K562 (cell line): Measurements from ENCODE around the gene CERS2. TPM values are rescaled to one million over a fixed set of nuclear protein-coding genes. Genes with fewer than 3 reads are reported as not detected.

Experiments used
- COPS2 ChIP-seq: fragments of 450-650 bp; conservative IDR thresholded peaks from 2 replicates; pipeline ENCODE4 v1.6.1; 2016; ENCODE audit warnings: mild to moderate bottlenecking, moderate library complexity
- CTBP1 ChIP-seq: fragments of 450-650 bp; IDR thresholded peaks from 2 replicates; pipeline ENCODE4 v1.6.1; 2016; ENCODE audit warnings: borderline replicate concordance
- JUNB ChIP-seq: fragments of 450-650 bp; formaldehyde crosslinking; conservative IDR thresholded peaks from 2 replicates; pipeline ENCODE4 v1.4.0; 2020; ENCODE audit warnings: mild to moderate bottlenecking
- KLF1 ChIP-seq: fragments of 450-650 bp; IDR thresholded peaks from 2 replicates; pipeline ENCODE4 v1.6.1; 2016; ENCODE audit warnings: missing genetic modification characterization, missing compliant biosample characterization
- MCM5 ChIP-seq: fragments of 450-650 bp; IDR thresholded peaks from 2 replicates; pipeline ENCODE4 v1.6.1; 2016; ENCODE audit warnings: low read depth
- NFE2L1 ChIP-seq: fragments of 450-650 bp; IDR thresholded peaks from 2 replicates; pipeline ENCODE4 v1.6.1; 2016; ENCODE audit warnings: missing genetic modification characterization, low read depth, mild to moderate bottlenecking, missing compliant biosample characterization, moderate library complexity, borderline replicate concordance
- NFYB ChIP-seq: IDR thresholded peaks from 2 replicates; pipeline ENCODE4 v1.6.1; 2011; ENCODE audit warnings: mild to moderate bottlenecking, moderate library complexity; ENCODE audit not compliant: insufficient read length; ENCODE audit errors: extremely low read depth
- NR3C1 ChIP-seq: sonication (generic); formaldehyde crosslinking; IDR thresholded peaks from 2 replicates; pipeline ENCODE4 v1.8.1; 2022; ENCODE audit warnings: missing genetic modification reagents
- PHF8 ChIP-seq: fragments of 200-600 bp; sonication (generic); IDR thresholded peaks from 2 replicates; pipeline ENCODE4 v1.6.1; 2012; ENCODE audit warnings: mixed run types, mild to moderate bottlenecking, inconsistent platforms, low read length, moderate library complexity, borderline replicate concordance
- PHTF2 ChIP-seq: fragments of 250-450 bp; sonication (Bioruptor Pico); IDR thresholded peaks from 2 replicates; pipeline ENCODE4 v1.5.0; 2021; ENCODE audit warnings: mild to moderate bottlenecking
- PTTG1 ChIP-seq: fragments of 450-650 bp; IDR thresholded peaks from 2 replicates; pipeline ENCODE4 v1.6.1; 2016; ENCODE audit warnings: low read depth, mild to moderate bottlenecking, missing genetic modification characterization, missing compliant biosample characterization
- RBM34 ChIP-seq: fragments of 200-400 bp; formaldehyde crosslinking; IDR thresholded peaks from 2 replicates; pipeline ENCODE4 v1.6.1; 2018; ENCODE audit warnings: low read length, borderline replicate concordance; ENCODE audit not compliant: insufficient read depth
- RFX7 ChIP-seq: fragments of 250-450 bp; sonication (Bioruptor Pico); IDR thresholded peaks from 2 replicates; pipeline ENCODE4 v1.5.1; 2021; ENCODE audit warnings: mild to moderate bottlenecking
- SMARCC2 ChIP-seq: fragments of 450-650 bp; IDR thresholded peaks from 2 replicates; pipeline ENCODE4 v1.6.1; 2017; ENCODE audit warnings: antibody characterized with exemption, moderate library complexity, mild to moderate bottlenecking, low read depth
- SREBF2 ChIP-seq: sonication (generic); formaldehyde crosslinking; IDR thresholded peaks from 2 replicates; pipeline ENCODE4 v1.4.0; 2020; ENCODE audit warnings: mild to moderate bottlenecking, missing genetic modification reagents
- TSC22D4 ChIP-seq: fragments of 450-650 bp; IDR thresholded peaks from 2 replicates; pipeline ENCODE4 v1.6.1; 2016; ENCODE audit warnings: missing genetic modification characterization, missing biosample characterization, control low read depth
- ZNF143 ChIP-seq: sonication (generic); formaldehyde crosslinking; IDR thresholded peaks from 2 replicates; pipeline ENCODE4 v1.9.0; 2022; ENCODE audit warnings: mild to moderate bottlenecking, missing genetic modification reagents
- ZNF212 ChIP-seq: fragments of 450-650 bp; formaldehyde crosslinking; IDR thresholded peaks from 2 replicates; pipeline ENCODE4 v1.4.0; 2020; ENCODE audit warnings: mild to moderate bottlenecking
- ZNF668 ChIP-seq: fragments of 250-450 bp; sonication (Bioruptor Pico); IDR thresholded peaks from 2 replicates; pipeline ENCODE4 v1.8.0; 2022; ENCODE audit warnings: mild to moderate bottlenecking, inconsistent platforms
- ZNF778 ChIP-seq: fragments of 450-650 bp; formaldehyde crosslinking; IDR thresholded peaks from 2 replicates; pipeline ENCODE4 v1.4.0; 2020; ENCODE audit warnings: mild to moderate bottlenecking, moderate library complexity
- ZSCAN32 ChIP-seq: fragments of 450-650 bp; formaldehyde crosslinking; IDR thresholded peaks from 2 replicates; pipeline ENCODE4 v1.4.0; 2020; ENCODE audit warnings: mild to moderate bottlenecking, moderate library complexity
- polyA plus RNA-seq, 8 experiments: library from polyadenylated mRNA; depleted of rRNA in 4 of 8; stranded (reverse) in 5 of 8; unstranded in 3 of 8; fragments of >200 nt; fragmentation: Nextera tagmentation in 2 of 8; fragmentation: Illumina TruSeq in 1 of 8; extraction: Ambion mirVana in 2 of 8; extraction: Trizol in 1 of 8; gene quantifications; 2 replicates each; pipeline versions ENCODE4 v1.2.1 to v1.2.3, GENCODE V29; 2011 to 2014; ENCODE audit warnings: inconsistent platforms in 1 of 8, missing spikeins in 1 of 8
- total RNA-seq, 7 experiments: library from RNA; depleted of rRNA in 6 of 7; stranded (reverse); fragments of >200 nt in 6 of 7; fragmentation: Illumina TruSeq in 2 of 7; extraction: Trizol in 2 of 7; gene quantifications; 2 replicates each; pipeline versions ENCODE4 v1.2.1 to v1.2.3, GENCODE V29; 2011 to 2021; ENCODE audit warnings: low replicate concordance in 1 of 7
- TF ChIP-seq, protein P1 (sequence below): fragments of 450-650 bp; formaldehyde crosslinking; IDR thresholded peaks from 2 replicates; pipeline ENCODE4 v1.4.0; 2020; ENCODE audit warnings: mild to moderate bottlenecking, mixed read lengths
- TF ChIP-seq, protein P2 (sequence below): sonication (generic); formaldehyde crosslinking; IDR thresholded peaks from 2 replicates; pipeline ENCODE4 v1.8.0; 2022; ENCODE audit warnings: mild to moderate bottlenecking, missing genetic modification reagents
- TF ChIP-seq, protein P3 (sequence below), 2 experiments: fragments of 450-650 bp in 1 of 2; sonication (generic) in 1 of 2; formaldehyde crosslinking in 1 of 2; IDR thresholded peaks in 1 of 2; conservative IDR thresholded peaks in 1 of 2; 2 replicates each; pipeline versions ENCODE4 v1.6.1 to v1.8.1; 2016 to 2023; ENCODE audit warnings: mild to moderate bottlenecking in 2 of 2, moderate library complexity in 2 of 2, inconsistent platforms in 1 of 2, missing genetic modification reagents in 1 of 2

The CERS2 gene
- total and polyA plus RNA-seq, 9 of the 15 experiments (the other 6 are each of a cell fraction or from before 2014, with no cell fraction given): 23.4 to 295 (median 132) TPM

DNA sequence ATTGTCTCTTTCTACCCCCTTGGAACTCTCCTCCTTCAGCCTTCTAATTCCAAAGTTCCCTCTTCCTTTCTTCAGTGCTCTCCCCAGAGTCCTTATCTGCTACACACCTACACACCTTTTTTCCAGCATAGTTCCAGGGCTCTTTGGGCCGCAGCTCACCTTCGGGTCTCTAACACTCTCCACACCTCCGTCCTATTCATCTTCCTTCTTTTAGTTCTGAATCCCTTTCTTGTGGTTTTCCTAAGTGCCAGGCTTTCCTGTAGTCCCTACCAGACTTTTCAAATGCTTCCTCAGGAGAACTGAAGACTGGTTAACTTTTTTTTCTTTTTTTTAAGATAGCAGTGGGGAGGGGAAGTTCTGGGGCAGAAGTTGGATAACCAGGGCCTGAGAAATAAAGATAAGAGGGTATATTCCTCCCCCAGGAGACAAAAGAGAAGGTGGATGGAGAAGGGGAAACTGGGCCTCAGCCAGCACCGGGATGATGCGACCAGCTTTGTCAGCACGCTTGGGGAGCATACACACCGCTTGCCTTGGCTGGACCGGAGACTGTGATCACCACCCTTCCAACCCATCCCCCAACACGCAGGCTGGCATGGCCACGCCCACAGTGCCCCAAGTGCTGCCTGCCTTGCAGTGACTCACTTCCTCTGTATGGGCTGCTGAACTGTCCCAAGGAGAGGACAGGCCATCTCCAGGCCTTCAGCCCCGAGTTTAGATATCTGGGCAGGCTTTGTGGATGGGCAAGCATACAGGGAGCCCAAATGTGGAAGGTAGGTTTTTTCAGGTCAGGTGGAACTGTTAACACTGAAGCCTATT, 2.5 kb upstream of the CERS2 start (continued):
- TF ChIP-seq, protein P1, sequence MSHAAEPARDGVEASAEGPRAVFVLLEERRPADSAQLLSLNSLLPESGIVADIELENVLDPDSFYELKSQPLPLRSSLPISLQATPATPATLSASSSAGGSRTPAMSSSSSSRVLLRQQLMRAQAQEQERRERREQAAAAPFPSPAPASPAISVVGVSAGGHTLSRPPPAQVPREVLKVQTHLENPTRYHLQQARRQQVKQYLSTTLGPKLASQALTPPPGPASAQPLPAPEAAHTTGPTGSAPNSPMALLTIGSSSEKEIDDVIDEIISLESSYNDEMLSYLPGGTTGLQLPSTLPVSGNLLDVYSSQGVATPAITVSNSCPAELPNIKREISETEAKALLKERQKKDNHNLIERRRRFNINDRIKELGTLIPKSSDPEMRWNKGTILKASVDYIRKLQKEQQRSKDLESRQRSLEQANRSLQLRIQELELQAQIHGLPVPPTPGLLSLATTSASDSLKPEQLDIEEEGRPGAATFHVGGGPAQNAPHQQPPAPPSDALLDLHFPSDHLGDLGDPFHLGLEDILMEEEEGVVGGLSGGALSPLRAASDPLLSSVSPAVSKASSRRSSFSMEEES: no peak
- TF ChIP-seq ZNF778 (CRISPR knock-in tag): no peak
- no peak for TF ChIP-seq PHTF2 (CRISPR knock-in tag)
- no peak for TF ChIP-seq NR3C1
- TF ChIP-seq SREBF2 (CRISPR knock-in tag): no peak
- TF ChIP-seq COPS2: no peak
- TF ChIP-seq KLF1 (tag): no peak
- TF ChIP-seq MCM5: no peak
- no peak for TF ChIP-seq NFYB
- TF ChIP-seq JUNB (CRISPR knock-in tag): no peak
- TF ChIP-seq NFE2L1 (tag): no peak
- TF ChIP-seq ZNF143 (CRISPR knock-in tag): no peak
- no peak for TF ChIP-seq RFX7 (CRISPR knock-in tag)
- peak; percentile 98 for TF ChIP-seq CTBP1
- no peak for TF ChIP-seq PTTG1
- no peak for TF ChIP-seq ZSCAN32 (CRISPR knock-in tag)
- peak; percentile 96 for TF ChIP-seq SMARCC2
- TF ChIP-seq PHF8: peak; percentile 35; the same call in 1 of the 2 replicates
- TF ChIP-seq RBM34: no peak
- TF ChIP-seq, protein P2, sequence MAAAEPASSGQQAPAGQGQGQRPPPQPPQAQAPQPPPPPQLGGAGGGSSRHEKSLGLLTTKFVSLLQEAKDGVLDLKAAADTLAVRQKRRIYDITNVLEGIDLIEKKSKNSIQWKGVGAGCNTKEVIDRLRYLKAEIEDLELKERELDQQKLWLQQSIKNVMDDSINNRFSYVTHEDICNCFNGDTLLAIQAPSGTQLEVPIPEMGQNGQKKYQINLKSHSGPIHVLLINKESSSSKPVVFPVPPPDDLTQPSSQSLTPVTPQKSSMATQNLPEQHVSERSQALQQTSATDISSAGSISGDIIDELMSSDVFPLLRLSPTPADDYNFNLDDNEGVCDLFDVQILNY (CRISPR knock-in tag): no peak
- TF ChIP-seq, protein P3, sequence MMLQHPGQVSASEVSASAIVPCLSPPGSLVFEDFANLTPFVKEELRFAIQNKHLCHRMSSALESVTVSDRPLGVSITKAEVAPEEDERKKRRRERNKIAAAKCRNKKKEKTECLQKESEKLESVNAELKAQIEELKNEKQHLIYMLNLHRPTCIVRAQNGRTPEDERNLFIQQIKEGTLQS (IDR thresholded peaks at IDR 0.05): peak; percentile 80
- TF ChIP-seq, protein P3 (CRISPR knock-in tag; conservative IDR thresholded peaks at IDR 0.05): no peak; the same call in 1 of the 2 replicates
- TF ChIP-seq TSC22D4 (tag): no peak
- TF ChIP-seq ZNF668 (CRISPR knock-in tag): no peak
- no peak for TF ChIP-seq ZNF212 (CRISPR knock-in tag)
